Liver (tissue), 9 donors: ENCODE measurements around the gene CPNE4. TPM values are rescaled to one million over a fixed set of nuclear protein-coding genes. Genes with fewer than 3 reads are reported as not detected.

Source experiments
- DNase-seq: peaks from one replicate; pipeline ENCODE4 v3.0.0-alpha.2; 2017; ENCODE audit warnings: low spot score
- H3K27ac ChIP-seq, 2 donors: one replicate each; pipeline ENCODE4 v1.7.0; 2013; ENCODE audit warnings: inconsistent platforms in 2 of 2, low read length in 2 of 2, control low read depth in 1 of 2, low read depth in 1 of 2, mild to moderate bottlenecking in 1 of 2
- H3K27me3 ChIP-seq, 4 donors: one replicate each; pipeline versions ENCODE4 v1.6.1 to v1.7.0; 2013; ENCODE audit warnings: low read length in 3 of 4, inconsistent platforms in 1 of 4, mild to moderate bottlenecking in 1 of 4, moderate library complexity in 1 of 4; ENCODE audit not compliant: control insufficient read depth in 4 of 4, insufficient read depth in 4 of 4
- H3K36me3 ChIP-seq, 4 donors: one replicate each; pipeline versions ENCODE4 v1.6.1 to v1.7.0; 2013; ENCODE audit warnings: low read length in 3 of 4, mild to moderate bottlenecking in 3 of 4, low read depth in 1 of 4, moderate library complexity in 1 of 4; ENCODE audit not compliant: control insufficient read depth in 4 of 4, insufficient read depth in 3 of 4
- H3K4me1 ChIP-seq, 4 donors: one replicate each; pipeline versions ENCODE4 v1.6.1 to v1.7.0; 2013; ENCODE audit warnings: low read length in 3 of 4, mild to moderate bottlenecking in 3 of 4, moderate library complexity in 1 of 4; ENCODE audit not compliant: control insufficient read depth in 4 of 4, insufficient read depth in 4 of 4
- H3K4me3 ChIP-seq, 3 donors: one replicate each; pipeline versions ENCODE4 v1.6.1 to v1.7.0; 2013; ENCODE audit warnings: low read length in 3 of 3, control low read depth in 1 of 3, low read depth in 1 of 3, mild to moderate bottlenecking in 1 of 3
- H3K9ac ChIP-seq, 2 donors: one replicate each; pipeline ENCODE4 v1.7.0; 2013; ENCODE audit warnings: low read length in 2 of 2, mild to moderate bottlenecking in 2 of 2, moderate library complexity in 2 of 2, control low read depth in 1 of 2, low read depth in 1 of 2
- H3K9me3 ChIP-seq, 4 donors: one replicate each; pipeline versions ENCODE4 v1.6.1 to v1.7.0; 2013; ENCODE audit warnings: low read length in 3 of 4; ENCODE audit not compliant: control insufficient read depth in 4 of 4
- ATF3 ChIP-seq: IDR thresholded peaks from 2 replicates; pipeline ENCODE4 v1.6.1; 2016; ENCODE audit warnings: antibody characterized with exemption
- CTCF ChIP-seq: fragments of 150-350 bp; IDR thresholded peaks from 2 replicates; pipeline ENCODE4 v1.5.1; 2017; ENCODE audit warnings: improper control_type of control experiment, low read depth, low read length; ENCODE audit not compliant: missing input control
- EGR1 ChIP-seq, 2 donors: IDR thresholded peaks; 2 replicates each; pipeline ENCODE4 v1.6.1; 2016 to 2018; ENCODE audit warnings: antibody characterized with exemption in 2 of 2, low read depth in 2 of 2
- FOXA1 ChIP-seq: IDR thresholded peaks from 2 replicates; pipeline ENCODE4 v1.6.1; 2016; ENCODE audit warnings: antibody characterized with exemption
- FOXA2 ChIP-seq: IDR thresholded peaks from 2 replicates; pipeline ENCODE4 v1.6.1; 2016; ENCODE audit warnings: antibody characterized with exemption
- GABPA ChIP-seq, 2 donors: IDR thresholded peaks in 1 of 2; conservative IDR thresholded peaks in 1 of 2; 2 replicates each; pipeline ENCODE4 v1.6.1; 2016; ENCODE audit warnings: antibody characterized with exemption in 2 of 2, mild to moderate bottlenecking in 1 of 2, moderate library complexity in 1 of 2
- HNF4A ChIP-seq, 2 donors: conservative IDR thresholded peaks; 2 replicates each; pipeline ENCODE4 v1.6.1; 2016; ENCODE audit warnings: antibody characterized with exemption in 2 of 2, mild to moderate bottlenecking in 2 of 2
- HNF4G ChIP-seq: IDR thresholded peaks from 2 replicates; pipeline ENCODE4 v1.6.1; 2016; ENCODE audit warnings: antibody characterized with exemption
- JUND ChIP-seq, 2 donors: IDR thresholded peaks; 2 replicates each; pipeline ENCODE4 v1.6.1; 2016; ENCODE audit warnings: antibody characterized with exemption in 2 of 2
- MAX ChIP-seq: IDR thresholded peaks from 2 replicates; pipeline ENCODE4 v1.6.1; 2016; ENCODE audit warnings: antibody characterized with exemption
- NR2F2 ChIP-seq: IDR thresholded peaks from 2 replicates; pipeline ENCODE4 v1.6.1; 2016; ENCODE audit warnings: antibody characterized with exemption
- RAD21 ChIP-seq, 2 donors: IDR thresholded peaks; 2 replicates each; pipeline ENCODE4 v1.6.1; 2016; ENCODE audit warnings: antibody characterized with exemption in 2 of 2, mild to moderate bottlenecking in 2 of 2
- RXRA ChIP-seq, 2 donors: IDR thresholded peaks; 2 replicates each; pipeline ENCODE4 v1.6.1; 2017 to 2018; ENCODE audit warnings: antibody characterized with exemption in 2 of 2, mild to moderate bottlenecking in 1 of 2
- SP1 ChIP-seq: IDR thresholded peaks from 2 replicates; pipeline ENCODE4 v1.6.1; 2018; ENCODE audit warnings: antibody characterized with exemption, mild to moderate bottlenecking
- YY1 ChIP-seq: IDR thresholded peaks from 2 replicates; pipeline ENCODE4 v1.6.1; 2016; ENCODE audit warnings: antibody characterized with exemption, mild to moderate bottlenecking
- ZBTB33 ChIP-seq: IDR thresholded peaks from 2 replicates; pipeline ENCODE4 v1.6.1; 2016; ENCODE audit warnings: antibody characterized with exemption
- WGBS: extraction: QIAGEN DNeasy Blood & Tissue Kit; methylation state at CpG from one replicate; pipeline ENCODE4 v1.1.7; 2013; 5-methylcytosine and 5-hydroxymethylcytosine counted together
- polyA plus RNA-seq, 2 donors: library from polyadenylated mRNA; stranded (reverse) in 1 of 2; unstranded in 1 of 2; fragments of 200-250 nt in 1 of 2; fragments of >200 nt in 1 of 2; fragmentation: Nextera tagmentation in 1 of 2; extraction: Ambion mirVana in 1 of 2; gene quantifications; one replicate each; pipeline versions ENCODE4 v1.2.1 to v1.2.3, GENCODE V29; 2013 to 2015
- total RNA-seq, 2 donors: library from RNA; depleted of rRNA; stranded (reverse); fragments of >200 nt; gene quantifications; one replicate each; pipeline ENCODE4 v1.2.3, GENCODE V29; 2014
- donor health status: healthy.
- donor health status: healthy.
- donor health status: healthy.
- donor health status: healthy.
- donor health status: healthy.

The CPNE4 gene
- total and polyA plus RNA-seq, 4 donors = under 0.01 to 0.03 TPM; not detected in 2

GRCh38 chr3:131692356-131692755, 342.5 kb downstream of the CPNE4 start:
- no peak overlapping the region for H3K4me3 ChIP-seq
- TF ChIP-seq JUND (IDR thresholded peaks at IDR 0.05) (no peak), MAX (no peak), EGR1 (IDR thresholded peaks at IDR 0.05; ENCODE audit: low read depth in 2 of 2) (no peak)
- no peak for DNase-seq

GRCh38 chr3:131690800-131691199, 344.0 kb downstream of the CPNE4 start:
- 77% methylated on average over 6 of the region's 6 CpGs for WGBS
- Histone ChIP-seq H3K9ac (no peak overlapping the region), H3K9me3 (peaks cover 0 to 2% (median 0%) of the 10 kb centered on the region in 4 donors), H3K4me3 (no peak overlapping the region), H3K36me3 (no peaks in the 10 kb centered on the region), H3K4me1 (no peaks in the 10 kb centered on the region), H3K27ac (no peak overlapping the region), H3K27me3 (no peaks in the 10 kb centered on the region)
- TF ChIP-seq RXRA (IDR thresholded peaks at IDR 0.05) = no peak
- DNase-seq = no peak

More at GRCh38 chr3:131692356-131692755, 342.5 kb downstream of the CPNE4 start:
- Histone ChIP-seq H3K9me3 (peaks cover 0 to 2% (median 0%) of the 10 kb centered on the region in 4 donors), H3K4me1 (no peaks in the 10 kb centered on the region), H3K9ac (no peak overlapping the region), H3K27me3 (peaks cover 0 to 3% (median 0%) of the 10 kb centered on the region in 4 donors), H3K27ac (no peak overlapping the region), H3K36me3 (no peaks in the 10 kb centered on the region)

- TF ChIP-seq HNF4A (conservative IDR thresholded peaks at IDR 0.05) = no peak
- no peak for TF ChIP-seq NR2F2
- no peak for TF ChIP-seq SP1
- no peak for TF ChIP-seq EGR1 (IDR thresholded peaks at IDR 0.05; ENCODE audit: low read depth in 2 of 2)
- TF ChIP-seq MAX = no peak
- no peak for TF ChIP-seq RXRA (IDR thresholded peaks at IDR 0.05)
- TF ChIP-seq JUND (IDR thresholded peaks at IDR 0.05) = no peak
- no peak for TF ChIP-seq YY1
- Histone ChIP-seq H3K4me1 (no peaks in the 10 kb centered on the region), H3K9ac (no peak overlapping the region), H3K9me3 (peaks cover 0 to 2% (median 0%) of the 10 kb centered on the region in 4 donors), H3K27me3 (peaks cover 0 to 2% (median 0%) of the 10 kb centered on the region in 4 donors), H3K27ac (no peak overlapping the region), H3K4me3 (no peak overlapping the region), H3K36me3 (no peaks in the 10 kb centered on the region)
- no peak for DNase-seq
- 83% methylated on average over 3 of the region's 3 CpGs for WGBS
Measured at GRCh38 chr3:131688370-131688769, 346.4 kb downstream of the CPNE4 start.

GRCh38 chr3:131669600-131669999, 365.2 kb downstream of the CPNE4 start:
- H3K36me3 ChIP-seq = no peaks in the 10 kb centered on the region
- TF ChIP-seq RXRA (IDR thresholded peaks at IDR 0.05) (no peak), FOXA1 (no peak), YY1 (no peak), HNF4G (no peak), SP1 (no peak), JUND (IDR thresholded peaks at IDR 0.05) (no peak), ATF3 (no peak), EGR1 (IDR thresholded peaks at IDR 0.05; ENCODE audit: low read depth in 2 of 2) (no peak), MAX (no peak), HNF4A (conservative IDR thresholded peaks at IDR 0.05) (no peak), ZBTB33 (no peak), FOXA2 (no peak), GABPA (IDR thresholded peaks at IDR 0.05 in 1 of 2, conservative IDR thresholded peaks at IDR 0.05 in 1 of 2) (no peak), NR2F2 (no peak), CTCF (no peak), RAD21 (IDR thresholded peaks at IDR 0.05) (no peak)

More at GRCh38 chr3:131669600-131669999, 365.2 kb downstream of the CPNE4 start:
- Histone ChIP-seq H3K4me1 (no peaks in the 10 kb centered on the region), H3K9ac (no peak overlapping the region), H3K27ac (no peak overlapping the region), H3K4me3 (no peak overlapping the region), H3K9me3 (no peaks in the 10 kb centered on the region), H3K27me3 (no peaks in the 10 kb centered on the region)
- DNase-seq = no peak
- WGBS = 69% methylated on average over 4 of the region's 4 CpGs
